ENCODE measurements around the gene IMPDH1. TPM values are rescaled to one million over a fixed set of nuclear protein-coding genes. Genes with fewer than 3 reads are reported as not detected.
A peak's percentile ranks its signal among the peaks of the same experiment; 100 is the strongest.
"Not testable (repeated sequence)": the region's sequence is repeated elsewhere in the genome, so short reads cannot be mapped to it uniquely, and the experiment has no call there.

The IMPDH1 gene
- 69.8 and 71.3 TPM in 2 replicates for total RNA-seq (2014; rRNA removed; shearing (Covaris generic))
- polyA plus RNA-seq (2015; cell fraction: cytosol; rRNA removed), result 44.5 and 56.5 TPM in 2 replicates
- 46.9 and 48.8 TPM in 2 replicates for polyA plus RNA-seq (2015; cell fraction: nucleus; rRNA removed)

GRCh38 chr7:128409596-128410450 lies at the start of gene IMPDH1:
IMPDH1 (minus strand) TSS chr7:128409982; CDS start chr7:128409901, 81 bp downstream.
- DNase-seq (ENCODE audit: low read depth), result peak; percentile 73

- peak; percentile 58 for DNase-seq (ENCODE audit: low read depth)
These were observed 49.7 kb upstream of the IMPDH1 start for GRCh38 chr7:128459394-128459878.

GRCh38 chr7:128458956-128459355 lies 49.2 kb upstream of the IMPDH1 start:
- DNase-seq (ENCODE audit: low read depth), result no peak

DNA sequence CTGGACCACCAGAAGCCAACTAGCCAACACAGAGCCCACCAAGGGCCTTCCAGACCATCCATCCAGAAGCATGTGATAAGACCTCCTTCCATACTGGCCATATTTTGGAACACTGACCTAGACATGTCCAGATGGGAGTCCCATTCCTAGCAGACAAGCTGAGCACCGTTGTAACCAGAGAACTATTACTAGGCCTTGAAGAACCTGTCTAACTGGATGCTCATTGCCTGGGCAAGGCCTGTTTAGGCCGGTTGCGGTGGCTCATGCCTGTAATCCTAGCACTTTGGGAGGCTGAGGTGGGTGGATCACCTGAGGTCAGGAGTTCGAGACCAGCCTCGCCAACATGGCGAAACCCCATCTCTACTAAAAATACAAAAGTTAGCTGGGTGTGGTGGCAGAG lies 47.6 kb upstream of the IMPDH1 start:
- DNase-seq (ENCODE audit: low read depth), result not testable (repeated sequence)

GRCh38 chr7:128456255-128456725 lies 46.5 kb upstream of the IMPDH1 start:
- no peak for DNase-seq (ENCODE audit: low read depth)

DNA sequence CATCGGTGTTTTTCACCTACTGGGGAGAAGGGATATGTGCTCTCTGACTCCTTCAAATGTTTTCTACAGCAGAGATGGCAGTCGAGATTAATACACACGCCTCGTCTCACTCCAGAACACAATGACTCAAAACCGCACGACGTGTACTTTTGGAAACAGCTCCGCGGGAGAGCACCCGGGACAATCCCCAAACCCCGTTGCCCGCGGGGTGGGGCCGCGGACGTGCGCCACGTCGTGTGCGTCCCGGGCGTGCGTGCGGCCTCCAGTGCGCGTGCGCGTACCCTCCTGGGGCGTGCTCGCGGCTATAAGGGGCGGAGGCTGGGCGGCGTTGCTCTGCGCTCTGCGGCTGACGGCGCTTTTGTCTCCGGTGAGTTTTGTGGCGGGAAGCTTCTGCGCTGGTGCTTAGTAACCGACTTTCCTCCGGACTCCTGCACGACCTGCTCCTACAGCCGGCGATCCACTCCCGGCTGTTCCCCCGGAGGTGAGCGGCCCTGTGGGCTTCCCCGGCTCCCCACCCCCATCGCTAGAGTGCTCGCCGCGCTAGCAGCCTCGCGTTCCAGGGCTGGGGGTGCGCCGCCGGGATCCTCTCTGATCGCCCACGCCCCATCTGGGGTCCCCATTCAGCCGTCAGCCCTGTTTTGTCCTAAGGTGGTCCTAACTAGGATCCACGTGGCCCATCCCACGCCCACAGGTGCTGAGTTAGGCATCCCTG lies 45.9 kb upstream of the IMPDH1 start, which contains the start of gene HILPDA:
Gene HILPDA (plus strand): TSS at position 336 of the 712 bp plus-strand sequence. CDS start 1,391 bp downstream, outside the sequence.
- peak; percentile 91 for DNase-seq (ENCODE audit: low read depth)

DNA sequence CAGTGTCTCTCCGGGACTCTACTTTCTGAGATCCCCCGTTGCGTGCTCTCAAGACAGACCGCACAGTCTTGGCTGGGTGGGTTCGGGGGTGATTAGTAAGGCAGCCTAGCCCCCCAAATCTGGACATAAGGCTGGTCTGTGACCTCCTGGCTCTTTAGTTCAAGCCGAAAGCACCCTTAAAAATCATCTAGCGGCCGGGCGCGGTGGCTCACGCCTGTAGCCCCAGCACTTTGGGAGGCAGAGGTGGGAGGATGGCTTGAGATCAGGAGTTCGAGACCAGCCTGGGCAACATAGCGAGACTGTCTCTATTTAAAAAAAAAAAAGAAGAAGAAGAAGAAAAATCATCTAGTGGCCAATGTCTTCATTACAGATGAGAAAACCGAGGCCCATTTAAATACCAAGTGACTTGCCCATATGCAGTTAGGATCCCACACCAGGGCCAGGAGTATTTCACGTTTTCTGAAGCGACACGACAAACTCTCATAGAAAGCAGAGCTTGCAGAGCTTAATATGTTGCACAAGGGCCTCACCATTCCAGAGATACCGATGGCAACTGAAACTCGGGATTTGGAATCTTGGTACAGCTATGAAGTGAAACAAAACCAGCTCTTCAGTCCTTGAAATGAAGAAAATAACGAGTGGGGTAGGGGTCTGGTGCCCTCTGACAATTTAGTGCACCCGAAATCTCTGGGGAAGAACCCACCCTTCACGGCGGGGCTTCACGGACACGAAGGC lies 45.2 kb upstream of the IMPDH1 start:
- no peak for DNase-seq (ENCODE audit: low read depth)

DNA sequence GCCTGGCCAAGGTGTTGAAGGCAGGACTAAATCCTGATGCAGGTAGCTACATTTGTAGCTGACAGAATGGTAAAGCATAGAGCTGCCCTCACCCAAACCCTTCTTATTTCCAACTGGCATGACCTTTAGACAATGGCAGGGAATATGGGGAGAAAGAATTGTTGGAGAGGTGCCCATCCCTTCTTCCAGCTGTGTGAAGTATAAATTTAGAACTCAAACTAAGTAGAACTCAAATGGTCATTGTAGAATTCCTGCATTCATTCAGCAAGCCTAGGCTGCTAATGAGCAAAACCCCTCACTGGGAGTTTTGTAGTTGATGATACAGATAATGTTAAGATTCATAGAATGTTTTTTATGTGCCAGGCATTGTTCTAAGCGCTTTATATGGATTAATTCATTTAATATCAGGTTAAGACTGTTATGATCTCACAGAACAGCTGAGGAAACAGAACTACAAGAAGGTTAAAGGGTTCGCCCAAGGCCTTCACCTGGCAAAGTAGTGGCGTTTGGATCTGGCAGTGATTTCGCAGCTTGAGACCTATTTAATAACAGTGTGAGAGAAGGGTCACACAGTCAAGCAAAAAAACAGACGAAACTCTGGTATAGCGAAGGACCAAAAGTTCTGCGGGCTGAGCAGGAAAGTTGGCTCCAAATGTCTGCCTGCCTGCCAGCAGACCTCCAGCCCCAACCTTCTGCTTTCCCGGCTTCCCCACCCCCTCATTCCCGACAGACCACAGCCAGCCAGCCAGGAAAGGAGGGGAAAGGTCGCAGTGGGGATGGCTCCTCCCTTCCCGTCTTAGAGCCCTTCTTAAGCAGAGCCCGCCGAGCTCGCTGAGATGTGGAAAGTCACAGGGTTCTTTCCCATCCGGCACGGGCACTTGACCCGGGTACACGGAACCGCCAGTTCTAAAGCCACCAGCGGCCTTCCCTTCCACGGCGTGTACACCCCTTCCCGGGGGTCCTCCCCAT lies 44.3 kb upstream of the IMPDH1 start:
- DNase-seq (ENCODE audit: low read depth), result no peak

GRCh38 chr7:128452552-128452951 lies 42.8 kb upstream of the IMPDH1 start:
- DNase-seq (ENCODE audit: low read depth), result no peak

GRCh38 chr7:128450913-128451312 lies 41.1 kb upstream of the IMPDH1 start:
- DNase-seq (ENCODE audit: low read depth), result no peak

- DNase-seq (ENCODE audit: low read depth), result no peak
These were observed 40.6 kb upstream of the IMPDH1 start for GRCh38 chr7:128450409-128450808.

- DNase-seq (ENCODE audit: low read depth), result no peak
These were observed 39.0 kb upstream of the IMPDH1 start for GRCh38 chr7:128448751-128449302.

GRCh38 chr7:128447941-128448564 lies 38.3 kb upstream of the IMPDH1 start:
- no peak for DNase-seq (ENCODE audit: low read depth)

- DNase-seq (ENCODE audit: low read depth), result no peak
These were observed 36.5 kb upstream of the IMPDH1 start for GRCh38 chr7:128446306-128446705.

- DNase-seq (ENCODE audit: low read depth), result no peak
These were observed 34.2 kb upstream of the IMPDH1 start for GRCh38 chr7:128443831-128444600.

DNA sequence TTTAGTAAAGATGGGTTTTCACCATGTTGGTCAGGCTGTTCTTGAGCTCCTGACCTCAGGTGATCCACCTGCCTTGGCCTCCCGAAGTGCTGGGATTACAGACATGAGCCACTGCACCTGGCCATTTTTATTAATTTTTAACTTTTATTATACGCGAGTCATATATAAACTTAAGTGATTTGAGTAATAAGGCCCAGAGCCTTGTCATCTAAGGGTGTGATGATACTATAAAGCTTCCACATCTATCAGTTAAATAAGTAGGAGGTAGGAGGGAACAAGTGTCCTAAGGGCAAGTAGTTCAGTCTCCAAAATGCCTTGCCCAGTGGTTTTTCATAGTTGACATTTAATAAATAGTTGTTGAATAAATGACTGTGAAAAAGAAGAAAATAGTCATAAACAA lies 32.6 kb upstream of the IMPDH1 start:
- DNase-seq (ENCODE audit: low read depth), result no peak

- no peak for DNase-seq (ENCODE audit: low read depth)
These were observed 27.9 kb upstream of the IMPDH1 start for GRCh38 chr7:128437426-128438332.

All from HT1080 (cell line).